ENCODE measurements around the gene PLD4.

- TF ChIP-seq CTCF (IDR thresholded peaks at IDR 0.05; ENCODE audit: low read length), result no peak
- no peak for TF ChIP-seq EZH2 (IDR thresholded peaks at IDR 0.05; ENCODE audit: borderline replicate concordance, low read length)
Measured at GRCh38 chr14:104938960-104939359, 14.3 kb downstream of the PLD4 start.

All from OCI-LY1 (cell line).